BLaER1 treated with 17β-estradiol and CSF1 and Interleukin-3, amounts not matched to agents 10 nM and 100 nM (cell line): ENCODE measurements around the gene VSIR.

Experiments
- H3K27ac ChIP-seq, 11 experiments: shearing (Covaris generic); formaldehyde crosslinking; 2 replicates each; pipeline ENCODE4 v1.8.1; 2022
- H3K27me3 ChIP-seq, 11 experiments: shearing (Covaris generic); formaldehyde crosslinking; 2 replicates each; pipeline ENCODE4 v1.8.1; 2022
- H3K36me3 ChIP-seq, 11 experiments: shearing (Covaris generic); formaldehyde crosslinking; 2 replicates each; pipeline ENCODE4 v1.8.1; 2022
- H3K4me1 ChIP-seq, 10 experiments: shearing (Covaris generic); formaldehyde crosslinking; 2 replicates each; pipeline ENCODE4 v1.8.1; 2022
- H3K4me2 ChIP-seq, 11 experiments: shearing (Covaris generic); formaldehyde crosslinking; 2 replicates each; pipeline ENCODE4 v1.8.1; 2022
- H3K4me3 ChIP-seq, 10 experiments: shearing (Covaris generic); formaldehyde crosslinking; 2 replicates each; pipeline ENCODE4 v1.8.1; 2022
- H3K9ac ChIP-seq, 11 experiments: shearing (Covaris generic); formaldehyde crosslinking; 2 replicates each; pipeline ENCODE4 v1.8.1; 2022
- H3K9me3 ChIP-seq, 11 experiments: shearing (Covaris generic); formaldehyde crosslinking; replicated peaks in 1 of 11; 2 replicates each; pipeline ENCODE4 v1.8.1; 2022
- H4K20me1 ChIP-seq, 11 experiments: shearing (Covaris generic); formaldehyde crosslinking; 2 replicates each; pipeline ENCODE4 v1.8.1; 2022
- Cebpa-rat ChIP-seq, 11 experiments: shearing (Covaris generic); IDR thresholded peaks; 2 replicates each; pipeline ENCODE4 v1.8.1; 2022

The VSIR gene

DNA sequence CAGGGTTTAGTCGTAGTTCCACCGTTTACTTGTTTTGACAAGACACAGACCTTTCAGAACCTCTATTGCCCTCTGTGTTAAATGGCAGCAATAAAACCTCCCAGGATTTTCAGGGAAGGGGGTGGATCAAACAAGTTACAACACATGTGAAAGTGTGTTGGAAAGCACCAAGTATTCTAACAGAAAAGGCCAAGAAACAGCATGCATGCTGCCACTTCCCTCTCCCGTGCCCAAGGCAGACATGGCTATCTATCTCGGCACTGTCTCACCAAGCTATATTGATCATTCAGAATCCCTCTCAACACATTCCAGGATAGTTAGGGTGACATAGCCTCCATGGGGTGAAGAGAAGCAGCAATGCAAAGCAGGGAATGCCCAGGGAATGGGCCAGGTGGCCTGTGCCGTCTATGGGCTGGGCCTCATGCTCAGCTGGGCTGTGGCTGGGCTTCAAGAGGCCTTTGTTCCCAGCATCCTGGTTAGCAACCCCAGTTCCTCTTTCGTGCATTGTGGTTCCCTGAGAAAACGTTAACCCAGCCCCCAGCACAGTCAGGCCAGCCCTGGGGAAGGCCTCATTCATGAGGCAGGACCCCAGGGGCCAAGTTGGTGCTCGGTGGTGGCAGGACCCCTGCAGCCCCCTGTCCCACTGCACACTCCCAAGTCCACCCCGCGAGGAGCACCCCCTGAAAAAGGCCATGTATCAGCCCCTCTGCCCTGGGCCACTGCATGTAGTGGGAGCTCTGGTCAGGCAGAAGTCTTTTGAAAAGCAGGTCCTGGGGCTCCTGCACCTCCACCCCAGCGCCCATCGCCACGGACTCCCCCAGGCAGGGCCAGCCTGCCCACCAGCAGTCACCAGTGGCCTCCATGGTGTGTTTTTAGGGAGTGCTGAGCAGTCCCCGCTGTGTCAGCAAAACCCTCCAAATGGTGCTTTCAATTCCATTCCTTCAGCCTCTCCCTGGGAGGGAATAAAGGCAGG lies 25.5 kb downstream of the VSIR start:
- H3K4me3 ChIP-seq, result peak overlapping the region in 7 of 10 experiments; percentile 6 to 52 (median 26); a peak in 8 of 20 replicates
- peak overlapping the region; percentile 82 to 100 (median 98) for H3K27ac ChIP-seq
- H3K9ac ChIP-seq, result peak overlapping the region; percentile 70 to 94 (median 89); a peak in 21 of 22 replicates
- H4K20me1 ChIP-seq, result no peaks in the 10 kb centered on the region
- H3K9me3 ChIP-seq, result peaks cover 0 to 8% (median 5%) of the 10 kb centered on the region in 11 experiments; a peak in 15 of 22 replicates
- no peak for TF ChIP-seq Cebpa-rat (IDR thresholded peaks at IDR 0.05)
- peaks cover 0 to 35% (median 19%) of the 10 kb centered on the region in 11 experiments; a peak in 13 of 22 replicates for H3K36me3 ChIP-seq
- H3K4me1 ChIP-seq, result peaks cover 74 to 100% (median 84%) of the 10 kb centered on the region in 10 experiments
- H3K27me3 ChIP-seq, result no peaks in the 10 kb centered on the region; a peak in 1 of 22 replicates
- H3K4me2 ChIP-seq, result peak overlapping the region; percentile 93 to 99 (median 95)

DNA sequence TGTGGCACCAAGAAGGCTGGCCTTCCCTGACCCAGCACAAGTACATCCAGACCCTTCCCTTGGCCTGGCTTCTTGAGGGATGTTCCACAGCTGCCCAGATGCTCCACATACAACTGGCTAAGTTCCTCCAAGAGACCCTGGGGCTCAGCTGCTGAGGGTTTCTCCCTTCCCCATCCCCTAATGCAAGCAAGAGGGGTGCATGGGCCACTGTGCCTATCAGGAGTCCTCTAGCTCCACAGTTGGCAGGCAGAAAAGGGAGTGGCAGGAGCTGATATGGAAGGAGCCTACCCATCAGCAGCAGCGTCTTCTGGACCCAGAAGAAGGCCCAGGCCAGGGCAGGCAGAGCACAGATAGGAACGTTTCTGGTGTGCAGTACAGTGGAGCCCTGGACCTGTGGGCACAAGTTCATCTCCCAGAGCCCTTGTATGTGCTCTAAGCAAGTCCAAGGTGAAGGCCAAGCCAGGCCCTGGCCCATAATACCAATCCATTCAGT lies 26.2 kb downstream of the VSIR start:
- peaks cover 67 to 99% (median 79%) of the 10 kb centered on the region in 10 experiments for H3K4me1 ChIP-seq
- peak overlapping the region; percentile 82 to 100 (median 98) for H3K27ac ChIP-seq
- H3K36me3 ChIP-seq, result peaks cover 0 to 27% (median 12%) of the 10 kb centered on the region in 11 experiments; a peak in 12 of 22 replicates
- no peak for TF ChIP-seq Cebpa-rat (IDR thresholded peaks at IDR 0.05)
- H3K9me3 ChIP-seq, result peaks cover 0 to 15% (median 12%) of the 10 kb centered on the region in 11 experiments; a peak in 15 of 22 replicates
- H4K20me1 ChIP-seq, result no peaks in the 10 kb centered on the region
- peak overlapping the region; percentile 93 to 99 (median 95) for H3K4me2 ChIP-seq
- H3K4me3 ChIP-seq, result peak overlapping the region in 2 of 10 experiments; percentile 1 to 14; a peak in 4 of 20 replicates
- no peaks in the 10 kb centered on the region; a peak in 1 of 22 replicates for H3K27me3 ChIP-seq
- peak overlapping the region; percentile 15 to 94 (median 89); a peak in 20 of 22 replicates for H3K9ac ChIP-seq

DNA sequence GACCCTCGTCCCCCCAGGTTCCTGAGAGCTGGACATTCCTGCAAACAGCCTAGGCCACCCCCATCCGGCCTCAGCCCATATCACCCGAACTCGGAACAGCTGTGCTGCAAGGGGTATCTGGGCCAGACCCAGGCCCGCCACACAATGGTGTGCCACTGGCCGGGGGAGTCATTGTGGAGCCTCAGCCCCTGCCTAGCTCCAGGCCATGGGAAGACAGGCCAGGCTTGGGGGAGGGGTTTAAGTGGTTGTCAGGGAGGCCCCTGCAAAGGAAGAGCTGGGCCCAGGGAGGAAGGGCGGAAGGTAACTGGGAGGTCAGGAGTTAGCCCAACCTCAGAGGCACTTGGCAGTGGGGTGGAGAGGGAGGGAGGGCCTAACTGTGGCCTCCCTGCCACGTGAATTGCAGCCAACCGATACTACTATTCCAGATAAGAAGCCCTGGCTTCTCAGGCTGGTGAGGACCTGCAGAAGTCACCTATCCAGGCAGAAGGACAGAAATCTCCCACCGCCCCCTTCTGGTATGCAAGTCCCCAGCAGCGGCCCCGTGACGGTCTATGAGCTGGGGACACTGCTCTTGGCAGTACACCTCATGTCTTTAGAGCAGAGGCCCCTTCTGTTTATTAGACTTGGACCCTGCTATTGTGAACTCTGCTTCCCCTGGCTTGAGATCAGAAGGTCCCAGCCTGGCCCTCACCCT lies 26.8 kb downstream of the VSIR start:
- peaks cover 64 to 99% (median 78%) of the 10 kb centered on the region in 10 experiments for H3K4me1 ChIP-seq
- no peaks in the 10 kb centered on the region for H3K27me3 ChIP-seq
- H4K20me1 ChIP-seq, result no peaks in the 10 kb centered on the region
- peaks cover 0 to 21% (median 7%) of the 10 kb centered on the region in 11 experiments; a peak in 11 of 22 replicates for H3K36me3 ChIP-seq
- peak overlapping the region; percentile 82 to 100 (median 98) for H3K27ac ChIP-seq
- no peak for TF ChIP-seq Cebpa-rat (IDR thresholded peaks at IDR 0.05)
- H3K9me3 ChIP-seq, result peaks cover 0 to 19% (median 12%) of the 10 kb centered on the region in 11 experiments; a peak in 15 of 22 replicates
- peak overlapping the region; percentile 93 to 99 (median 95) for H3K4me2 ChIP-seq
- H3K4me3 ChIP-seq, result peak overlapping the region in 2 of 10 experiments; percentile 1 to 14; a peak in 4 of 20 replicates
- peak overlapping the region; percentile 15 to 94 (median 89); a peak in 20 of 22 replicates for H3K9ac ChIP-seq

DNA sequence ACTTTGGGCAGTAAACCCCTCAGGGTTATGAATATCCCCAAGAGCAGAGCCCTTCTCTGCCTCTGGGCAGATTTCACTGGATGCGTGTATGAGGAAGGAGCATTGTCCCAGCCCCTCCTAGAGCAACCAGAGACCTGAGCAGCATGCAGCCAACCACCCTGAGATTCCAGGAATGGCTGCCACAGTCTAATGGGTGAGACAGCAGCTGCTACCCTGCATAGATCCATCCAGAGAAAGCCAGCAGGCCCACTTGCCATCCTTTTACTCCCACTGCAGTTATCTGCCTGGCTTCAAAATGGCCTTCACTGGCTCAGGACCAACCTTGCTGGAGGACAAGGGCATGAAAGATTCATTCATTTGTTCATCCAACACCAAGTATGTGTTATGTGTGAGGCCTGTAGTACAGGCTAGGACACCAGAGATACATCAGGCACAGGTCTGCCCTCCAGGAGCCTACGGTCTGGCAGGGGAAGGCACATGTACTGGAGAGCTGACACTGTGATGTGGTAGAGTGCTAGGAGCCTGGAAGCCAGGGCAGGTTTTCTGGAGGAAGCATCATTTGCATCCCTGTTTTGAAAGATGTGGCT lies 27.6 kb downstream of the VSIR start:
- Histone ChIP-seq H3K27me3 (no peaks in the 10 kb centered on the region), H4K20me1 (no peaks in the 10 kb centered on the region), H3K4me3 (peak overlapping the region in 1 of 10 experiments; percentile 14; a peak in 1 of 20 replicates), H3K27ac (peak overlapping the region; percentile 82 to 100 (median 98); a peak in 19 of 22 replicates), H3K4me1 (peaks cover 64 to 99% (median 78%) of the 10 kb centered on the region in 10 experiments), H3K4me2 (peak overlapping the region; percentile 93 to 99 (median 95)), H3K9me3 (peaks cover 0 to 19% (median 12%) of the 10 kb centered on the region in 11 experiments; a peak in 15 of 22 replicates), H3K9ac (peak overlapping the region in 10 of 11 experiments; percentile 15 to 94 (median 89); a peak in 16 of 22 replicates), H3K36me3 (peaks cover 0 to 14% (median 2%) of the 10 kb centered on the region in 11 experiments; a peak in 7 of 22 replicates)
- no peak for TF ChIP-seq Cebpa-rat (IDR thresholded peaks at IDR 0.05)

DNA sequence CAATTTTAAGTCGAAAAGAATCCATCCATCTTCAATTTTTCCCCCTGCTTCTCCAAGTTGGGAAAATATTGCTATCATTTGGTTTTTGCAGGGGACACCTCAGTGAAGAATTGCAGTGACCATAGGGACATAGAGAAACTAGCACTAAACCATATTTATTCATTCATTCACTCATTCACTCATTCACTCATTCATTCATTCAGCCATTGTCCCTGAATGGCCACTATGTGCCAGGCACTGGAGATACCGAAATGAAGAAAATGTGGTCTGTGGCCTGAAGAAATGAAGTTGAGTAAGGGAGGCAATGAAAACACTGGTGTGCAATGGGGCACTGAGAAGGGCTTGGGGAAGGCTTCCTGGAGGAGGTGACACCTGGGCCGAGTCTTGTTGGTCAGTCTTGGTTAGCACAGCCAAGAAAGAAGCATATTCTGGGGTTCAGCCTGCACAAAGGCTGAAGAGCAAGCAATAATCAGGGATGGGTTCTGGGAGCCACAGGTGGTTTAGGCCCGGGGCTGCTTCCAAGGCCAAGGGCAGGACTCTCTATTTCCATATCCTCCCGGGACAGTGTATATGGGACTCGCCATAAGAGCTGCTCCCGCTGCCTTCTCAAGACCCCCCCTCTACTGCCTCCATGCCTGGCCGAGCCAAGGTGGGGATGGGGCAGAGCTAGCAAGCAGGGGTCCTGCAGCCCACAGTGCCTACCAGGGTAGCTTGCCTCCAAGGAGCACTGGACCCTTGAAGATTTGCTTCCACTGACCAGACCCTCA lies 28.2 kb downstream of the VSIR start:
- H3K4me1 ChIP-seq, result peaks cover 60 to 99% (median 78%) of the 10 kb centered on the region in 10 experiments
- H3K27ac ChIP-seq, result peak overlapping the region in 7 of 11 experiments; percentile 98 to 100 (median 99); a peak in 10 of 22 replicates
- H3K9me3 ChIP-seq, result peaks cover 0 to 19% (median 12%) of the 10 kb centered on the region in 11 experiments; a peak in 15 of 22 replicates
- no peak overlapping the region for H3K4me3 ChIP-seq
- H3K27me3 ChIP-seq, result no peaks in the 10 kb centered on the region
- H3K9ac ChIP-seq, result 0 out of 22 replicates have a peak overlapping the region, but pooled peaks of 3 of the 11 experiments have one; percentile 7 to 91 (median 90)
- no peaks in the 10 kb centered on the region for H4K20me1 ChIP-seq
- no peak for TF ChIP-seq Cebpa-rat (IDR thresholded peaks at IDR 0.05)
- peaks cover 0 to 7% (median 0%) of the 10 kb centered on the region in 11 experiments; a peak in 3 of 22 replicates for H3K36me3 ChIP-seq
- H3K4me2 ChIP-seq, result peak overlapping the region; percentile 93 to 99 (median 95); a peak in 18 of 22 replicates

DNA sequence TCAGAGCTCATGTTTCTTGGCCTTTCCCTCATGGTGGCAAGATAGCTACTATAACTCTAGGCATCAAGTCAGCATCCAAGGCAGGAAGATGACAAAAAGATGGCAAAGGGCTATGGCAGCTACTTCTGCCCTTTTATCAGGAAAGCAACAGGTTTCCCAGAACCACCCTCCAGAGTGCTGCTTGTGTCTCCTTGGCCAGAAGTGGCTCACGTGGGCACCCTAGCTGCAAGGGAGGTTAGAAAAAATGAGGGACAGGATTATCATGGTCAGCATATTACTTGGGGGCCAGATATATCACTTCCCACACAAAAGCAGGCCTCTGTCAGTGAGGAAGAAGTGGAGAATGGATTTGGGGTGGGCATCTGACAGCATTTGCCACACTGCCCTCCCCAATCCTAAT lies 29.5 kb downstream of the VSIR start:
- Histone ChIP-seq H3K9ac (no peak overlapping the region), H3K4me2 (peak overlapping the region in 4 of 11 experiments; percentile 26 to 95 (median 56); a peak in 6 of 22 replicates), H3K4me3 (no peak overlapping the region), H3K27me3 (no peaks in the 10 kb centered on the region), H3K27ac (no peak overlapping the region), H3K9me3 (peaks cover 0 to 19% (median 12%) of the 10 kb centered on the region in 11 experiments; a peak in 15 of 22 replicates), H3K4me1 (peaks cover 48 to 99% (median 72%) of the 10 kb centered on the region in 10 experiments), H4K20me1 (no peaks in the 10 kb centered on the region), H3K36me3 (no peaks in the 10 kb centered on the region)
- no peak for TF ChIP-seq Cebpa-rat (IDR thresholded peaks at IDR 0.05)

DNA sequence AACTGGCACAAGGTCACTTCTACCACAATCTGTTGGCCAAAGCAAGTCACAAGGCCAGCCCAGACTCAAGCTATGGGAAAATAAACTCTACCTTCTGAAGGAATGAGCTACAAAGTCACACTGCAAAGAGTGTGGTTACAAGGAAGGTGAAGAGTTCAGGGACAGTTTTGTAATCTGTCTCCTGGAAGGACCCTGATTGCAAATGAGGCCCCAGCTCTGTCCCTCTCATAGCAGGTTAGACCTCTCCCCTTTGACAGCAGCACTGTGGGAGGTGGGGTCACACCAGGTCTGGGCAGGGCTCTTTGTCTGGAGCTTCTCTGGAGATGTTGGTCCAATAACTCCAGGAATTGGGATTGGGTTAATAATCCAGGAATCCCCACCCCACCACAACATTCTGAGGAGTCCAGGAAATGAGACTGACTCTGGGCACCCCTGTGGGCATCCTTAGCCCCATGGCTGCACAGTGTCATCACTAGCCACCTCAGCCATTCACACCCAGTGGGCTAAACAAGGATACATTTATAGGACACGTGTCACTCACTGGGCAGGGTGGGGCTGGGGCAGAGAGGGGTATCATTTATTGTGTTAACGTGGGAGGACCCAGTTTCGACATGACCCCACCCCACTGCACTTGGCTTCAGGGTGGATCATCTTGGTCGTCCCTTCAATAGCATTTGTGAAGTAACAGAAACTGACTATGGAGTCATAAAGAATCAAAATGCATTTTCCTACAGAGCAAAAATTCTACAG lies 30.1 kb downstream of the VSIR start:
- Histone ChIP-seq H3K27me3 (no peaks in the 10 kb centered on the region), H3K4me1 (peaks cover 42 to 99% (median 71%) of the 10 kb centered on the region in 10 experiments), H3K9me3 (peaks cover 0 to 19% (median 12%) of the 10 kb centered on the region in 11 experiments; a peak in 15 of 22 replicates), H4K20me1 (no peaks in the 10 kb centered on the region), H3K4me2 (peak overlapping the region in 6 of 11 experiments; percentile 6 to 95 (median 56); a peak in 9 of 22 replicates), H3K36me3 (no peaks in the 10 kb centered on the region), H3K27ac (peak overlapping the region in 3 of 11 experiments; percentile 9 to 44 (median 28); a peak in 5 of 22 replicates), H3K4me3 (no peak overlapping the region), H3K9ac (no peak overlapping the region)
- no peak for TF ChIP-seq Cebpa-rat (IDR thresholded peaks at IDR 0.05)
